Dermis blood vessel endothelial cell (primary cell): ENCODE measurements around the gene RNF32. TPM values are rescaled to one million over a fixed set of nuclear protein-coding genes. Genes with fewer than 3 reads are reported as not detected.
"Not testable (repeated sequence)": the region's sequence is repeated elsewhere in the genome, so short reads cannot be mapped to it uniquely, and the experiment has no call there.

Experiments
- DNase-seq: peaks from one replicate; pipeline ENCODE4 v3.0.0; 2010
- total RNA-seq: library from RNA; depleted of rRNA; stranded (reverse); fragments of >200 nt; gene quantifications from 2 replicates; pipeline ENCODE4 v1.2.3, GENCODE V29; 2014

The RNF32 gene
- total RNA-seq, 1 donor from 2014 or later = 1.4 TPM

GRCh38 chr7:156676263-156676662, 35.7 kb downstream of the RNF32 start:
- DNase-seq = no peak

GRCh38 chr7:156677374-156678054, 36.9 kb downstream of the RNF32 start:
- no peak for DNase-seq

DNA sequence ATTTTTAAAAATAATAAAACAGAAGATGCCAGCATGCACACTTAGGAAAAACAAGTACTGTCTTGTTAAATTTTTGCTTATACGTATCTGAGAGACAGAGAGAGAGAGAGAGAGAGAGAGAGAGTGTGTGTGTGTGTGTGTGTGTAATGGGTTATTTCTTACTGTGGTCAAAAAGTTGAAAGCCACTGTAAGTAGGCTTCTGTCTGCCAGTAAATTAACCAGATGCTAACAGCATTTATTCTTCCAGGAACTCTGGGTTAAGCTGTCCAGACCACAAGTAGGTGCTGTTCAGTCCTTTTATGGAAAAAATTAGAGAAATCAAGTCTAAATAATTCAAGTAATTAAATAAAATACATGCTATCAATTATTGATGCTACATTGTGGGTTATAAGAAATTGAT, 39.7 kb downstream of the RNF32 start:
- DNase-seq = no peak

GRCh38 chr7:156682928-156683327, 42.4 kb downstream of the RNF32 start:
- no peak for DNase-seq

- no peak for DNase-seq
Measured at GRCh38 chr7:156684251-156684650, 43.7 kb downstream of the RNF32 start.

GRCh38 chr7:156684661-156685060, 44.1 kb downstream of the RNF32 start:
- DNase-seq = no peak

DNA sequence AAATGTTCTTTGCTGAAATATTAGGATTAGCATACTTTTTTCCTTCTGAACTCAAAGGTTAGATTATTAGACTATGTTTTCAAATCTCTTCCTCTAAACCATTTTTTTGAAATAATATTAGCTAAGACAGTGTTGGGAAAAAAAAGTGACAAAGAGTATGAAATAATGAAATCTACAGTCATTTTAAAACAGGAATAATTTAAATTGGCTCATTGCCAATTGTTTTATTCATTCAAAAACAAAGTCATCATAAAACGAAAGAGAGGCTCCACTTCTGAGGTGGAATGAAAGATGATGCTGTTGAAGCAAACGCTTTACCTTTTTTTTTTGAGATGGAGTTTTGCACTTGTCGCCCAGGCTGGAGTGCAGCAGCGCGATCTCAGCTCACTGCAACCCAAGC, 51.2 kb downstream of the RNF32 start:
- DNase-seq = no peak

GRCh38 chr7:156692849-156693248, 52.3 kb downstream of the RNF32 start:
- no peak for DNase-seq

GRCh38 chr7:156693627-156694026, 53.1 kb downstream of the RNF32 start:
- DNase-seq = no peak

- DNase-seq = not testable (repeated sequence)
Measured at GRCh38 chr7:156697283-156697682, 56.7 kb downstream of the RNF32 start.

GRCh38 chr7:156698512-156698911, 57.9 kb downstream of the RNF32 start:
- DNase-seq = not testable (repeated sequence)

GRCh38 chr7:156701787-156702186, 61.2 kb downstream of the RNF32 start:
- not testable (repeated sequence) for DNase-seq

DNA sequence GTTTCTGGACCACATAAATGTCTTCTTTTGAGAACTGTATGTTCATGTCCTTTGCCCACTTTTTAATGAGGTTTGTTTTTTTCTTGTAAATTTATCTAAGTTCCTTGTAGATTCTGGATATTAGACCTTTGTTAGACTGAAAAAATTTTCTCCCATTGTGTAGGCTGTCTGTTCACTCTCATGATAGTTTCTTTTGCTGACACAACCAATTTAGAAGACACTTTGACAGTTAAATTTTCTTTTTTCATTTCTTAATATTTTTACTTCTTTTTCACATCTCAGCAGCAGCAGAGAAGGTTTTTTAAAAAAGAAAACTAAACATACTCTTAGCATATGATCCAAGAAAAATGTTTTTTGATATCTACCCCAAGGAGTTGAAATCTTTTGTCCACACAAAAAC, 61.8 kb downstream of the RNF32 start:
- DNase-seq = no peak

- DNase-seq = no peak
Measured at GRCh38 chr7:156703209-156703608, 62.6 kb downstream of the RNF32 start.

GRCh38 chr7:156703773-156704482, 63.4 kb downstream of the RNF32 start:
- no peak for DNase-seq

DNA sequence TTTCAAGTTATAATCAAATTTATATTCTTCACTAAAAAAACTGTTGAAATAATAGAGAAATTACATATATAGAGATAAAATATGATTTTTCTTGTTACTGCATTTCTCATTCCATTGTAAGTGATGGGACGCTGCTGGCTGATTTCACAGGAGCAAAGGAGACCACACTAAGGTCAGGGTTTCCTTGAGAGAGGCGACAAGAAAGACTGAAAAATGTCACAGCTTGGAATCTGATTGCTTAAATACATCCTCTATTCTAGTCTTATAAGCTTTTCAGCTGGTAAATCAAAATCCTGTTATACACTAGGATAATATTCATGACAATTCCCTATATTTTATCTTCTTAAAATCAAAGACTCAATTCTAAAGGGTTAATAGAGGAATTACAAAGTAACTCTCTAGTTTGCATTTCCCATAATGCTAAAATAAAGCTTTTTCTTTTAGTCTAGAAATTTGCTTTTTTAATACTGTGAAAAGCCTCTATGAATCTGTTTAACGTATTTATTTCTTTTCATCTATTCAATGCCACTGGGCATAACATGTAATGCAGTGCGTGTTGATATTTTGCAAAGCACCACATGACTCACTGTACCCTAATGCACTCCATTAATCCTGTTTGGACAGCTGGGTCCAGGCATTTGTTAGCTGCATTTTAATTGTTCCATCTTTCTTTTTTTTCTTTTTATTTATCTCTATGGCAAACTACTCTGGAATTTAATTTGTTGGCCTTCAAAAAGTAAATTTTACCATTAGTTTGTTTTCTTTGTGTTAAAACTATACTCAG, 81.7 kb downstream of the RNF32 start:
- peak; percentile 71 for DNase-seq

DNA sequence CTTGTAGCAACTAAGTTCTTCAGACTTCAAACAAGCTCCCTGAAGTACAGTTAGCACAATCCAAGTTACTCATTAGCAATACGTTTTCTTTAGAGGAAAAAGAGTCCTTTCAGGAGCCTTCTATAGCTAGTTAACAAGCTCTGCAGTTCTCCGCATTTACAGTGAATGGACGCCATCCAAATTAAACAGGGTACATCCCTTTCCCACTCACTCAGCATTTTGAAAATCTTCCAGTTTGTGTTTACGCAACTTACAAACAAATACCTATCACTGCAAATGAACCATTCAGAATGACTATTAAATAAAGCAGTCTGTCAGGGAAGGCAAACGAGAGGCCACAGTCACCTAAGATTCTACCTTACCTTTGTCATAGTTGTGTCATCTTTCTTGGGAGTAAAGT, 84.5 kb downstream of the RNF32 start:
- no peak for DNase-seq

DNA sequence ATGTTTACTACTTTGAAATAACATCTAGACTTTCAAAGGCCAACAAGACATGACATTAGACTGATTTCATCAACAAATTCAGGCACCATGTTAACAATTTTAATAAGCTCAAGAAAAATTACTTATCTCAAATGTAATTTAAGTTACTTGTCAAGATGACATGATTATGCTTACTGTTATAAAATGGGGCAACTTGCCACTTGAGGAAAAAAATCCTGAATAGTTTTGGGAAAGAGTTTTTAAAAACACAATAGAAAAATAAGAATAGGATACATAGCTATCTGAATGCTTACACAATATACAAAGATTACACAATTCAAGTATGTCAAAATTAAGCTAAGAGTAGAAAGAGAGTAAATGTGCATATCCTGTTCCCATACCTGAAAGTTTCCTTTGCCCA, 85.4 kb downstream of the RNF32 start:
- no peak for DNase-seq
